Endodermal cell (in vitro differentiated cells): ENCODE results near the gene KLK1. TPM values are rescaled to one million over a fixed set of nuclear protein-coding genes. Genes with fewer than 3 reads are reported as not detected.

Experiments used
- DNase-seq: peaks from one replicate; pipeline ENCODE4 v3.0.0-alpha.2; 2017
- H3K27ac ChIP-seq: 2 replicates; pipeline ENCODE4 v1.5.1; 2013; ENCODE audit warnings: mild to moderate bottlenecking, low read depth, low read length, moderate library complexity
- H3K27me3 ChIP-seq: 2 replicates; pipeline ENCODE4 v1.6.1; 2013; ENCODE audit warnings: mild to moderate bottlenecking, low read length, moderate library complexity; ENCODE audit not compliant: insufficient read depth, control insufficient read depth, poor library complexity, severe bottlenecking
- H3K36me3 ChIP-seq: 2 replicates; pipeline ENCODE4 v1.7.0; 2013; ENCODE audit warnings: mild to moderate bottlenecking, low read length, moderate library complexity; ENCODE audit not compliant: control insufficient read depth, insufficient read depth
- H3K4me1 ChIP-seq: one replicate; pipeline ENCODE4 v1.7.0; 2013; ENCODE audit warnings: low read length; ENCODE audit not compliant: control insufficient read depth, insufficient read depth
- H3K4me3 ChIP-seq: 2 replicates; pipeline ENCODE4 v1.5.1; 2013; ENCODE audit warnings: mild to moderate bottlenecking, low read length, moderate library complexity
- H3K9ac ChIP-seq: 2 replicates; pipeline ENCODE4 v1.6.1; 2013; ENCODE audit warnings: mild to moderate bottlenecking, low read length, moderate library complexity; ENCODE audit not compliant: poor library complexity, severe bottlenecking; ENCODE audit errors: extremely low read depth
- H3K9me3 ChIP-seq: 2 replicates; pipeline ENCODE4 v1.6.1; 2013; ENCODE audit warnings: mild to moderate bottlenecking, low read length, moderate library complexity; ENCODE audit not compliant: control insufficient read depth
- H3K27ac Mint-ChIP-seq: 2 replicates; pipeline ENCODE4 v1.8.0; 2020; ENCODE audit warnings: mixed read lengths
- H3K27me3 Mint-ChIP-seq: 2 replicates; pipeline ENCODE4 v1.8.0; 2021; ENCODE audit warnings: mild to moderate bottlenecking, mixed read lengths; ENCODE audit not compliant: insufficient read depth
- H3K36me3 Mint-ChIP-seq: 2 replicates; pipeline ENCODE4 v1.8.0; 2020; ENCODE audit warnings: low read depth, mixed read lengths
- H3K4me1 Mint-ChIP-seq: 2 replicates; pipeline ENCODE4 v1.8.0; 2020; ENCODE audit warnings: mixed read lengths
- H3K4me3 Mint-ChIP-seq: 2 replicates; pipeline ENCODE4 v1.8.0; 2020; ENCODE audit warnings: mild to moderate bottlenecking, moderate library complexity, mixed read lengths
- H3K9me3 Mint-ChIP-seq: 2 replicates; pipeline ENCODE4 v1.8.0; 2020; ENCODE audit warnings: mild to moderate bottlenecking, mixed read lengths
- CTCF ChIP-seq: fragments of 200-600 bp; sonication (generic); conservative IDR thresholded peaks from 2 replicates; pipeline ENCODE4 v1.5.0; 2021; ENCODE audit warnings: antibody characterized with exemption, mild to moderate bottlenecking
- WGBS, 2 experiments: methylation state at CpG; one replicate each; pipeline versions ENCODE4 v1.1.5 to v1.1.7; 2013; ENCODE audit warnings: missing lambda C conversion rate in 2 of 2, mixed read lengths in 1 of 2; ENCODE audit not compliant: insufficient coverage in 1 of 2, insufficient read length in 1 of 2; 5-methylcytosine and 5-hydroxymethylcytosine counted together
- total RNA-seq, 2 donors: library from RNA; stranded (reverse); fragmentation: NEBNext Ultra II Directional in 1 of 2; extraction: Animal tissue kit (Norgen Biotek cat#: 25700) in 1 of 2; gene quantifications; 2 replicates in 1 of 2; 3 replicates in 1 of 2; pipeline ENCODE4 v1.2.1, GENCODE V29; 2021

Gene KLK1
- total RNA-seq, 2 donors from 2014 or later: 0.75 to 0.82 TPM

GRCh38 chr19:50820549-50821247, 2.9 kb downstream of the KLK1 start:
- peaks cover 20% of the 10 kb centered on the region for H3K4me1 Mint-ChIP-seq
- WGBS, 2 experiments: 35 to 44% methylated on average over 7 to 20 of the region's 21 CpGs
- no peak overlapping the region for H3K4me3 ChIP-seq
- TF ChIP-seq CTCF: no peak
- H3K36me3 ChIP-seq: no peaks in the 10 kb centered on the region
- DNase-seq: peak; percentile 73
- H3K9ac ChIP-seq: no peak overlapping the region
- H3K9me3 ChIP-seq: no peaks in the 10 kb centered on the region
- H3K27ac Mint-ChIP-seq: no peak overlapping the region
- H3K9me3 Mint-ChIP-seq: no peaks in the 10 kb centered on the region
- peaks cover 58% of the 10 kb centered on the region for H3K27me3 ChIP-seq
- no peak overlapping the region for H3K27ac ChIP-seq
- no peaks in the 10 kb centered on the region for H3K36me3 Mint-ChIP-seq
- no peaks in the 10 kb centered on the region for H3K4me1 ChIP-seq
- peak overlapping the region; percentile 18 for H3K4me3 Mint-ChIP-seq
- peaks cover 86% of the 10 kb centered on the region for H3K27me3 Mint-ChIP-seq

GRCh38 chr19:50820086-50820485, 3.5 kb downstream of the KLK1 start:
- H3K27me3 Mint-ChIP-seq: peaks cover 91% of the 10 kb centered on the region
- H3K36me3 Mint-ChIP-seq: no peaks in the 10 kb centered on the region
- Histone ChIP-seq H3K36me3 (no peaks in the 10 kb centered on the region), H3K27ac (no peak overlapping the region), H3K27me3 (peaks cover 58% of the 10 kb centered on the region), H3K9ac (no peak overlapping the region), H3K9me3 (no peaks in the 10 kb centered on the region), H3K4me3 (no peak overlapping the region), H3K4me1 (no peaks in the 10 kb centered on the region)
- peak overlapping the region; percentile 18 for H3K4me3 Mint-ChIP-seq
- no peak overlapping the region for H3K27ac Mint-ChIP-seq
- H3K4me1 Mint-ChIP-seq: peaks cover 20% of the 10 kb centered on the region
- peak; percentile 60 for DNase-seq
- 46 to 50% methylated on average over 12 to 15 of the region's 15 CpGs for WGBS, 2 experiments
- TF ChIP-seq CTCF: no peak
- no peaks in the 10 kb centered on the region for H3K9me3 Mint-ChIP-seq

GRCh38 chr19:50819636-50820035, 4.0 kb downstream of the KLK1 start:
- Mint-ChIP-seq H3K4me1 (peaks cover 20% of the 10 kb centered on the region), H3K27ac (no peak overlapping the region), H3K27me3 (peaks cover 95% of the 10 kb centered on the region), H3K36me3 (no peaks in the 10 kb centered on the region), H3K9me3 (no peaks in the 10 kb centered on the region), H3K4me3 (no peak overlapping the region)
- no peaks in the 10 kb centered on the region for H3K36me3 ChIP-seq
- no peak overlapping the region for H3K9ac ChIP-seq
- TF ChIP-seq CTCF: no peak
- peak; percentile 62 for DNase-seq
- 62 to 72% methylated on average over 4 to 8 of the region's 8 CpGs for WGBS, 2 experiments
- no peaks in the 10 kb centered on the region for H3K9me3 ChIP-seq
- H3K27me3 ChIP-seq: peaks cover 58% of the 10 kb centered on the region
- no peak overlapping the region for H3K4me3 ChIP-seq
- no peak overlapping the region for H3K27ac ChIP-seq
- H3K4me1 ChIP-seq: no peaks in the 10 kb centered on the region
